Kidney (tissue), 14 donors: ENCODE results near the gene KRTAP4-16. TPM values are rescaled to one million over a fixed set of nuclear protein-coding genes. Genes with fewer than 3 reads are reported as not detected.
"Not testable (repeated sequence)": the region's sequence is repeated elsewhere in the genome, so short reads cannot be mapped to it uniquely, and the experiment has no call there.

Experiments
- DNase-seq, 5 donors: peaks; one replicate each; pipeline ENCODE4 v3.0.0-alpha.2; 2013 to 2020
- FAIRE-seq: peaks from 2 replicates; lab custom pipeline; 2012; peaks lifted over from hg19 to GRCh38; lab: Jason Lieb, UNC
- H3K27ac ChIP-seq, 2 donors: one replicate each; pipeline ENCODE4 v1.7.0; 2013; ENCODE audit warnings: low read depth in 2 of 2, low read length in 2 of 2, inconsistent platforms in 1 of 2
- H3K27me3 ChIP-seq: one replicate; pipeline ENCODE4 v1.7.1; 2013; ENCODE audit warnings: low read length, inconsistent platforms; ENCODE audit not compliant: control insufficient read depth, insufficient read depth
- H3K36me3 ChIP-seq, 3 donors: one replicate each; pipeline versions ENCODE4 v1.7.0 to v1.7.1; 2013; ENCODE audit warnings: low read length in 3 of 3, control low read depth in 1 of 3, inconsistent platforms in 1 of 3; ENCODE audit not compliant: insufficient read depth in 3 of 3, control insufficient read depth in 2 of 3
- H3K4me1 ChIP-seq, 3 donors: one replicate each; pipeline versions ENCODE4 v1.7.0 to v1.7.1; 2013; ENCODE audit warnings: low read length in 3 of 3, inconsistent platforms in 1 of 3, low read depth in 1 of 3; ENCODE audit not compliant: control insufficient read depth in 2 of 3, insufficient read depth in 2 of 3
- H3K4me3 ChIP-seq, 3 donors: one replicate each; pipeline versions ENCODE4 v1.7.0 to v1.8.1; 2013; ENCODE audit warnings: low read length in 3 of 3, control low read depth in 1 of 3, inconsistent platforms in 1 of 3
- H3K9ac ChIP-seq, 3 donors: one replicate each; pipeline versions ENCODE4 v1.7.0 to v1.7.1; 2013; ENCODE audit warnings: low read length in 3 of 3, control low read depth in 1 of 3, inconsistent platforms in 1 of 3
- H3K9me3 ChIP-seq, 3 donors: one replicate each; pipeline versions ENCODE4 v1.7.0 to v1.7.1; 2013; ENCODE audit warnings: low read length in 3 of 3, control low read depth in 1 of 3, inconsistent platforms in 1 of 3; ENCODE audit not compliant: control insufficient read depth in 2 of 3, insufficient read depth in 1 of 3
- intact Hi-C: fragments of 100-400 bp; cut with DNase I; formaldehyde crosslinking; loops from one replicate; pipeline ENCODE4 v1.11.1; 2022
- polyA plus RNA-seq: library from polyadenylated mRNA; stranded (reverse); fragments of 350-450 nt; fragmentation: Illumina TruSeq; extraction: RNeasy Lipid Tissue Mini Kit (QIAGEN cat#74804); gene quantifications from one replicate; pipeline ENCODE4 v1.2.3, GENCODE V29; 2014; ENCODE audit warnings: low read depth, low replicate concordance; ENCODE audit not compliant: insufficient read depth
- total RNA-seq: library from RNA; stranded (reverse); fragmentation: NEBNext Ultra II Directional; extraction: Animal tissue kit (Norgen Biotek cat#: 25700); gene quantifications from one replicate; pipeline ENCODE4 v1.2.1, GENCODE V29; 2021
- TF ChIP-seq, protein P1 (sequence below): IDR thresholded peaks from 3 replicates; pipeline ENCODE4 v1.5.1; 2012; ENCODE audit warnings: mild to moderate bottlenecking, moderate library complexity, borderline replicate concordance; ENCODE audit not compliant: insufficient read depth; ENCODE audit errors: extremely low read depth
- donor health status: control.
- donor health status: control.
- donor health status: control.
- donor health status: control.
- donor health status: control.
- donor health status: DM: yes; HTN: yes; CAD: no.
- donor health status: Normal renal cell carcinoma (clear cell type).

The KRTAP4-16 gene
- total and polyA plus RNA-seq, 2 donors from 2014 or later = not detected

DNA sequence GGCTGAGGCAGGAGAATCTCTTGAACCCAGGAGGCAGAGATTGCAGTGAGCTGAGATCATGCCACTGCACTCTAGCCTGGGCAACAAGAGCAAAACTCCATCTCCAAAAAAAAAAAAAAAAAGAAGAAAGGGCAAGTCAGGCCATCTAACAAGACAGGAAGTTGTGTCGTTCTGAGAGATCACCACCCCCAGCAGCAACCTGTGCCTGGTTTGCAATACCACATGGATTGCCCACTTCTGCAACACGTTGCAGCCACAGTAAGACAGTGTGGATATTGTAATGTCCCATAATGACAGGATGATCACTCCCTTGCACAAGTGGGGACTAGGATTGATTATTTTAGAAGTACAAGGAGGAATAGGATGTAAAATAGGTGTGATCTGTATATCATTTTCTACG, 33.0 kb downstream of the KRTAP4-16 start:
- TF ChIP-seq, protein P1, sequence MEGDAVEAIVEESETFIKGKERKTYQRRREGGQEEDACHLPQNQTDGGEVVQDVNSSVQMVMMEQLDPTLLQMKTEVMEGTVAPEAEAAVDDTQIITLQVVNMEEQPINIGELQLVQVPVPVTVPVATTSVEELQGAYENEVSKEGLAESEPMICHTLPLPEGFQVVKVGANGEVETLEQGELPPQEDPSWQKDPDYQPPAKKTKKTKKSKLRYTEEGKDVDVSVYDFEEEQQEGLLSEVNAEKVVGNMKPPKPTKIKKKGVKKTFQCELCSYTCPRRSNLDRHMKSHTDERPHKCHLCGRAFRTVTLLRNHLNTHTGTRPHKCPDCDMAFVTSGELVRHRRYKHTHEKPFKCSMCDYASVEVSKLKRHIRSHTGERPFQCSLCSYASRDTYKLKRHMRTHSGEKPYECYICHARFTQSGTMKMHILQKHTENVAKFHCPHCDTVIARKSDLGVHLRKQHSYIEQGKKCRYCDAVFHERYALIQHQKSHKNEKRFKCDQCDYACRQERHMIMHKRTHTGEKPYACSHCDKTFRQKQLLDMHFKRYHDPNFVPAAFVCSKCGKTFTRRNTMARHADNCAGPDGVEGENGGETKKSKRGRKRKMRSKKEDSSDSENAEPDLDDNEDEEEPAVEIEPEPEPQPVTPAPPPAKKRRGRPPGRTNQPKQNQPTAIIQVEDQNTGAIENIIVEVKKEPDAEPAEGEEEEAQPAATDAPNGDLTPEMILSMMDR = no peak
- no peaks in the 10 kb centered on the region for H3K36me3 ChIP-seq
- H3K27me3 ChIP-seq = no peaks in the 10 kb centered on the region
- no peak overlapping the region for H3K27ac ChIP-seq
- no peak overlapping the region for H3K9ac ChIP-seq
- H3K4me1 ChIP-seq = no peaks in the 10 kb centered on the region
- H3K9me3 ChIP-seq = no peaks in the 10 kb centered on the region
- FAIRE-seq = no peak
- no peak for DNase-seq
- no peak overlapping the region for H3K4me3 ChIP-seq
- intact Hi-C loops = no loop called here

- intact Hi-C loops = no loop called here
- FAIRE-seq (no peak), DNase-seq (no peak)
- H3K9me3 ChIP-seq = no peaks in the 10 kb centered on the region
- no peaks in the 10 kb centered on the region for H3K27me3 ChIP-seq
- no peaks in the 10 kb centered on the region for H3K36me3 ChIP-seq
- H3K9ac ChIP-seq = no peak overlapping the region
- no peak overlapping the region for H3K4me3 ChIP-seq
- no peaks in the 10 kb centered on the region for H3K4me1 ChIP-seq
- TF ChIP-seq, protein P1 = no peak
- H3K27ac ChIP-seq = no peak overlapping the region
These were observed 34.7 kb downstream of the KRTAP4-16 start for GRCh38 chr17:41067281-41067680.

DNA sequence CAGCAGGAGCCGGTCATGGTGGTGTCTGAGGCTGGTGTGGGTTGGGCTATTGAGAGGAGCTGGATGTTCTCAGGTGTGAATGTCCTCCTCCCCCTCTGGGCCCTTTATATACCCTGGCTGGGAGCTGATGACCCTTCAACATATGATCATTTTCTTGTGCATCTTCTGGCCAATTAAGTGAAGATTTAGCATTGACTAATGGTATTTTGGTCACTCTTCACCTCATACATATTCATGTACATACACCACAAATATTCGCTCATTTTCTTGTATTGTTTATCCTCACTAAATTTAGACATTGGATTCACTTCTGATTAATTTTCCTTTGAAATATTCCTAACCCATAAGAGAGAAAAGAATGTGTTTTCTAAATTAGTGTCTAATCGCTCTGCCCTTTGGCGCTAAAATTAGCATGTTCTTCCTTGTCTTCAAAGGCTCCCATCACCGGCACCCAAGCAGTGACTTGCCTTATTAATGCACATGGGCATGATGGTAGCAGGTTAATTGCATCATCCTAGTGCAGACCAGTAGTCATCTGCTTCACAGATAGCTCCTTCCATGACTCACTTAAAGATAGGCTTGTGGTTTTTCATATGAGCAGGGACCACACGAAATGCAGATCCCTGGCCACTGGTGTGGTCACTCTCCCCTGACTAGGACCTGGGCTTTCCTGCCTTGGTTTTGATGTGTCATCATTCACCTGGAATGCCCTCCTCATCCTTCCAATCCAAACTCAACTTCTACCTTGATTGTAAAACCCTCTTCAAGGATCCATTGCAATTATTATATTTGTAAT, 36.0 kb downstream of the KRTAP4-16 start, which contains the start of gene KRTAP2-4:
Gene KRTAP2-4 (minus strand): TSS at position 51 of the 796 bp plus-strand sequence. CDS start 34 bp downstream, at position 17.
- H3K4me1 ChIP-seq = no peaks in the 10 kb centered on the region
- H3K9ac ChIP-seq = no peak within 1 kb of the TSS
- H3K4me3 ChIP-seq = no peak within 1 kb of the TSS
- H3K36me3 ChIP-seq = no peaks in the 10 kb centered on the region
- no peak for DNase-seq
- H3K9me3 ChIP-seq = no peaks in the 10 kb centered on the region
- H3K27ac ChIP-seq = no peak within 1 kb of the TSS
- intact Hi-C loops = no loop called here
- TF ChIP-seq, protein P1 = no peak
- FAIRE-seq = no peak
- no peaks in the 10 kb centered on the region for H3K27me3 ChIP-seq

DNA sequence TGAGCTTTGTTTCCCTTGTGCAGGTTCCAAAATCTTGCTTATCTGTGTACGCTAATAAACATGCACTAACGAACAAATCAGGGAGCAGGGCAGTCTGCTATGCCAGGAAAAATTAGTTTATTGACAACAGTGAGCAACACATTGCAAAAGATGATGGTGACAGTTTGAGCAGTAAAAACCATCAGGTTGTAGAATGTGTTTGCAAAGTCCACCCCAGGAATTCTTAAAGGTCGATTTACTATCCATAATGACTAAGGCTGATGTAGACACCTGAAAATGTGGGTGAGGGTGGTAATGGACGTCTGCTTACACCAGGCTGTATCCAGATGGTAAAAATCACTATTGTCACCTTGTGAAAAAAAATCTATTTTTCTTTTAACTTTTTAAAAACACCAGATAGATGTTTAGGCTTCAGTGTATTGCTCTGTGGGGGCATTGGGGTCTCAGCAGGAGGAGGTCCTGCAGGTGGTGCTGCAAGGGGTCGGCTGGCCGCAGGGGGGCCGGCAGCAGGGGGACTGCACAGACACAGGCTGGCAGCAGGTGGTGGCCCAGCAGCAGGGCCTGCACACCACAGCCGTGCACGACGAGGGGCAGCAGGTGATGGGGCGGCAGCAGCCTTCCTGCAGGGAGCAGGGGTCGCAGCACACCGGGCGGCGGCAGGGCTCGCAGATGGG, 36.9 kb downstream of the KRTAP4-16 start:
- H3K9me3 ChIP-seq, H3K27ac ChIP-seq, FAIRE-seq, DNase-seq, H3K36me3 ChIP-seq, H3K9ac ChIP-seq, intact Hi-C loops, H3K4me3 ChIP-seq, H3K4me1 ChIP-seq, H3K27me3 ChIP-seq: not testable (repeated sequence)
